GM18505 (cell line): ENCODE data around the gene CTXN1.

Experiments
- ATAC-seq: cut with Tn5 transposase; IDR thresholded peaks from one replicate; pipeline ENCODE4 v1.9.1; 2021; ENCODE audit not compliant: unreplicated experiment
- POLR2A ChIP-seq: IDR thresholded peaks from 4 replicates; pipeline ENCODE4 v1.6.1; 2011; ENCODE audit warnings: borderline replicate concordance; ENCODE audit not compliant: insufficient read depth, insufficient read length; ENCODE audit errors: extremely low read depth

The CTXN1 gene

DNA sequence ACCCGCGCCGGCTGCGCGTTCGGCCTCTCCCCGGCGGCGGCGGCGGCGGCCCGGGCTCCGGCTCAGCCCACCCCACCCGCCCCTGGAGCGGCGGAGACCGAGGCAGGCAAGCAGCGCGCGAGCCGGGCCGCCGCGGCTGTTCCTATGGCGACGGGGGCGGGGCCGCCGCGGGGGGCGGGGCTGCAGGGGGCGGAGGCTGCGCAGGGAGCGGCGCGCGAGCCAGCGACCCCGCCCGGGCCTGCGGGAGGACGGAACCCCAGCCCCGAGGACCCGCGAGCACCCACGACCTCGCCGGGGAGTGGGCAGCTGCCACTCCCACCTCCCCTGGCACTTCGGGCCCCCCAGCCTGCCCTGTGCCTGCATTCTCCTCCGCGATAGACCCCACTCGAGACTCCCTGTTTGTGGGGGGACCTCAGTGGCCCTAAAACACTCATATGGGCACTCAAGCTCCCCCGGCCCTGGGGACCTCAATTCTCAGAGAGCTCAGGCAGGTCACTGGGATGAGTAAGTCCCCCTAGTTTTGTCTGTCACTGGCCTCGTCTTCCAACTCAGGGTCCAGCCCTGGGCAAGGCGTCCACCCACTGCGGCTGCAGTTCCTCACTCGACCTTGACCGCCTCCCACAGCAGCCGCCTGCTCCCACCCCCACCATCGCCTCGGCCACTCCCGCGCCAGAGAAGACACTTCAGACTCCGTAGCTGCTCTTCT is at the start of gene CTXN1:
Gene CTXN1, minus strand, starts transcription at position 115 of the 706 bp plus-strand sequence. CDS start 597 bp downstream, outside the sequence.
- TF ChIP-seq POLR2A, result no peak
- no peak for ATAC-seq

DNA sequence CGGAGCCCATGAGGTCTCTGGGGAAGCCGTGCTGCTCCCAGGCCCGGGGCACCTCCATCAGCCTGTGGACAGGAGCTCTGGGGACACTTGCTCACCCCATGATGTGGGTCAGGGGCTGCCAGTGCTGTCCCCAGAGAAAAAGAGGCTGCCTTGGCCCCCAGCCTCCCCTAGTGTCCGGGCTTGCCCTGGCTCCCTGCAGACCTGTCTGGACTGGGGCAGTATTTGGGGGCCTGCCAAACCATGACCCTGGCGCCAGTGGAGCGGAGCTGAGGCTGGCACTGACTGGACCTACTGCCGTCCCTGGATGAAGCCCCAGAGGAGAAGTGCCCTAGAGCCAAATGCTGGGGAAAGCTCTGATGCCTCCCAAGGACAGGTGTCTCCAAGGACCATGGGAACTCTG is 49.1 kb upstream of the CTXN1 start:
- ATAC-seq, result no peak
- no peak for TF ChIP-seq POLR2A

- ATAC-seq, result no peak
- no peak for TF ChIP-seq POLR2A
These were observed 47.9 kb upstream of the CTXN1 start for GRCh38 chr19:7973883-7974282.

DNA sequence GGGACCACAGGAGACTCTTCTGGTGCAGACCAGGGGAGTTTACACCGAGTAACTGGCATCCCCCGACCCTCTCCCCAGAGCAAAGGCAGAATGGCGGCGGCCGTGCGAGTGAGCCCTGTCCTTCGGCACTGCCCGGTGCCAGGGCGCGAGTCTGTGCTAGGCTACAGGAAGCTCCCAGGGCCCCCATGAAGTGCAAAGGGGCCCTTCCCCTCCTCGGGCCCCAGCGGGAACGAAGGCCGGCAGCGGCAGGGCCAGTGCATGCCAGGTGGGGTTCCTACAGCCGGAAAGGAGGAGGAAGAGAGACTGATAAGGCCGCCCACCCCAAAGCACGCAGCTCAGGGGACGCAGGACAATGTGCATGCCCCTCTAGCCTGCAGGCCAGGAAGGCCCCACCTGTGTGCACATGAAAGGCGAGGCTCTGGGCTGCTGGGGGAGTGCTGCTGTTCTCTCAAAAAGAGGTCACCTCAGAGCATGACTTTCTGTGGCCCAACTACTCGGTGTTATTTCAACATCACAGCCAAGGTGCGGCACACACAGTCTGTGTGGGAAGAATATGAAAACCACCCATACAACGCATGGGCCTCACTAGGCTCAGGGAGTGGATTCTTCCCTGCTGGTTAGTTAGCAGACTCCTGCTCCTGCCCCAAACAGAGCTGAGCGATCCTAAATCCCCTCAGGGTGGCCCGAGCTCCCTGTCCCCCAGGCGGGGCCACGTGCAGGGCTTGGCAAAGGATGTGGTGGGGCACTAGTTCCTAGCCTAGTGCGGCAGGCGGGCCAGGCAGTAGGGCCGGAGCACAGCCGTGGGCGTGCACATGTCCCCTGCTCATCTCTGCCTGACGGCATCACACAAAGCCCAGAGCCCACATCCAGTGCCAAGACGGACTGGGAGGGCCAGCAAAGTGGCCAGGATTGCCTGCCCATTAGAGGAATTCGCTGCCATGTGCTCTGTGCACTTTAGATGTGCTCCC is 45.9 kb upstream of the CTXN1 start:
- TF ChIP-seq POLR2A, result no peak
- no peak for ATAC-seq

DNA sequence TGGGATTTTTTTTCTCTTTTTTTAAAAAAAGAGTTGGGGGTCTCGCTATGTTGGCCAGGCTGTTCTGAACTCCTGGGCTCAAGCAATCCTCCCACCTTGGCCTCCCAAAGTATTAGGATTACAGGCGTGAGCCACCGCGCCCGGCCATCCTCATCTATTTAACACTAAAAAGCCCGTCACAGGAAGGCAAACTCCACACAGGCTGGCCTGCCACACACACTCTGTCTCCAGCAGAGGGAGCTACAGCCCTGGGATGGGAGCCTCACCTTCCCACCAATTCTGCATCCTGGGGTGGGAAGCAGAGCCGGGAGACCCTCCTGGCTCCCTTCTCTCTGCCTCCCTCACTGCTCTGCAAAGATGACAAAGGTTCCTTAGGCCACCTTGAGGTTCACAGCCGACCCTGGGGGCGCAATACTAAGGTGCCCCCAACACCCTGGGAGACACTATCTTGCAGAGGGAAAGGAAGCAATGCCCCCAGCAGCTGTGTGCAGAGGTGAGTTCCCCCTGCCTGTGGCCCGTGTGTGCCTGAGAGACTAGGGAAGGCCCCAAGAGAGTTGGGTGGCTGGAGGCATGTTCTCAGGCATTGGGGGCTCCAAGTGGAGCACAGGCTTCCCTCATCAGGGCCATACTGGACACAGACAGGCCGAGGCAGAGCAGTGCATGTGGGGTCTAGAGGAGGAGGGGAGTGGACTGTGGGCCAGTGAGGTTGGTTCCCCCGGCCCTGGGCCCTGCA is 44.9 kb upstream of the CTXN1 start:
- no peak for ATAC-seq
- TF ChIP-seq POLR2A, result no peak

DNA sequence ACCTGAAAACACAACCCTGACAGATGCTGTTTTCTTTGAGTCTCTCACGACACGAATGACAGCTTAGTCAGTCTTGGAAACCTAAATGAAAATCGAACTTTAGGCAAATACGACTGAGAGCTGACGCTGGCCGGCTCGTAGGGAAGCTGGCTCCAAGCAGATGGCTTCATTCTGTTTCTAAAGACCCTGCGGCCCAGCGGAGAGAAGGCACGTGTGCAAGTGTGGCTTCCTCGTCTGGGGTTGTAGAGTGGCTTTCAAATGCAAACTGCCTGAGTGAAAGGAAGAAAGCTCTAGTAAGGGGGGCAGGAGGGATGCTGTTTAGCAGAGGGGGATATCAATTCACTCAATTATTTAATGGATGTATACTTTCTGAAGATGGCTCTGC is 43.6 kb upstream of the CTXN1 start:
- TF ChIP-seq POLR2A, result no peak
- ATAC-seq, result no peak

DNA sequence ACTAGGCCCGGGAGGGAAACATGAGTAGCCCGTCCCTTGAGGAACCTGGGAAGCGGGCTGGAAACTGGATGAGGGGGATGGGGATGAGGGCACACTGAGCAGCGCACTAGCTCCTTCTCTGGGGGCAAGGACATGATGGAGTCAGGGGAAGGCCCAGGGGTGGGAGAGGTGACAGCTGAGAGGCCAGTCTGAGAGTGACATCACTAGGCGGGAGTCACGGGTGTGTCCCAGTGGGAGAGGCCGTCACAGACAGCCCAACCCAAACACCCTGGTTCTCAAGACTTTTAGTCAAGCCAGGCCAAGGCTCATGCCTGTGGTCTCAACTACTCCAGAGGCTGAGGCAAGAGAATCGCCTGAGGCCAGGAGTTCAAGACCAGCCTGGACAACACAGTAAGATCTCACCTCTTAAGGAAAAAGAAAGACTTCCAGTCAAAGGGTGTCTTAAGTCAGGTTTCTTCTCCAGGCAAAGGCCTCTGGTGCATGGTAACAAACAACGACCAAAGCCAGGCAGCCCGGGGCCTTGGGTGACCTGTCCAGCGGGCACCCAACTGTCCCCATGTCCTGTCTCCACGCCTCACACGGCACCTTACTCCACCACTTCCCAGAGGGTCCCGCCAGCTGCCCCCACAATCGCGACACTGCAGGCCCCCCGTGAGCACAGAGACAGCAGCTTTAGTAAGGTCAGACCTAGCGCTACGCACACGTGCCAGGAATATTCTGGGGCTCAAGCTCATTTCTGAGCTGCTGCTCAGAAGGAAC is 43.0 kb upstream of the CTXN1 start:
- no peak for TF ChIP-seq POLR2A
- ATAC-seq, result no peak

GRCh38 chr19:7968008-7968795 is 42.3 kb upstream of the CTXN1 start:
- TF ChIP-seq POLR2A, result no peak
- no peak for ATAC-seq

DNA sequence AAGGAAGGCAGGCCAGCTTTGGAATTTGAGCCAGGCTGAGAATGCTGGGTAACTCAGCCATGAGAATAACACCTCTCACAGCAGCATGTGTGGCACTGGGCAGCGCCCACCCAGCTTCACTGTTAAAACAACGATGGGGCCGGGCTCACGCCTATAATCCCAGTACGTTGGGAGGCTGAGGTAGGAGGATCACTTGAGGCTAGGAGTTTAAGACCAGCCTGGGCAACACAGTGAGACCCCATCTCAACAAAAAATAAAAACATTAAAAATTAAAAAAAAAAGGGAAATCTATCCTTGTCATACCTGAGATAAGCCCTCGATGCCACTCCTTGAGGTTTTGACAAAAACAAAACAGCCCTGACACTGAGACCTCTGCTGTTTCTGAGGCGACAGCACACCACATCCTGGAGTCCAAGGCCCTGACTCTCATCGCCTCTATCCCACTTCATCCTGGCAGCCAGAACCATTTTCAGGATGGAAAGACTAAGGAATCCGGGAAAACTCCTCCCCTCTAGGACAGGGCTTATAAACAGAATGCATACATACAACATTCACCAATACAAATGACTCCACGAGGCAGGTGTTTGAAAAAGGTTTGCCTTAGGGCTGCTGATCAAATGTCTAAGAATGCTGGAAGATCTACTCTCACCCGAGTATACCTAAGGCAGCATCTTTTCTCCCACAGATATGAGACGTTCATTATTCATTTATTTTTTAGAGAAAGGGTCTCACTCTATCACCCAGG is 40.2 kb upstream of the CTXN1 start:
- no peak for ATAC-seq
- TF ChIP-seq POLR2A, result no peak

GRCh38 chr19:7965259-7965841 is 39.4 kb upstream of the CTXN1 start:
- no peak for TF ChIP-seq POLR2A
- no peak for ATAC-seq

DNA sequence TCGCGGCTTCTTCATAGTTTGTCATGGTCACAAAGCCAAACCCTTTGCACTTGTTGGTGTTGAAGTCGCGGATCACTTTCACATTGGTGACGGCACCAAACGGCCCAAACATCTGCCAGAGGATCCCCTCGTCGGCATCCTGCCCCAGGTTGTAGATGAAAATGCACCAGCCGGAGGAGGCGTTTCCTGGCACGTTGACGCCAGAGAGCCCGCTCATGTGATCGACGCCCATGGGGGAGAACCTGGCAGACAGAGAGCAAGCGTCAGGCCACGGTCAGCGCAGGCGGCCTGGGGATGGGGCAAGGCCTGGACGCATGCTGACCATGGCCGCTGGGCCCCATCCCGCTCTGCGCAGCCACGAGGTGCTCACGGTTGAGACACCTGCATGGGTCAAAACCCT is 37.6 kb upstream of the CTXN1 start:
- ATAC-seq, result no peak
- TF ChIP-seq POLR2A, result no peak

- no peak for TF ChIP-seq POLR2A
- ATAC-seq, result no peak
These were observed 36.8 kb upstream of the CTXN1 start for GRCh38 chr19:7962644-7963268.
